GM13976 (cell line): Measurements from ENCODE around the gene ADAMTS19.

Source experiments
- DNase-seq: peaks from one replicate; pipeline ENCODE4 v3.0.0; 2012; ENCODE audit warnings: low spot score
- CTCF ChIP-seq: IDR thresholded peaks from 2 replicates; pipeline ENCODE4 v1.5.1; 2012; ENCODE audit warnings: borderline replicate concordance, mild to moderate bottlenecking; ENCODE audit not compliant: insufficient read depth; ENCODE audit errors: extremely low read depth, missing control alignments, control extremely low read depth
- in situ Hi-C: fragments of 300-500 bp; cut with MboI; formaldehyde crosslinking; loops from one replicate; pipeline ENCODE4 v1.12.0; 2022; ENCODE audit warnings: low sequenced_read_pairs, mixed read lengths, inconsistent platforms; ENCODE audit not compliant: unreplicated experiment

Gene ADAMTS19

GRCh38 chr5:129448654-129449053, 11.4 kb upstream of the ADAMTS19 start:
- no peak for DNase-seq

GRCh38 chr5:129454461-129454860, 5.6 kb upstream of the ADAMTS19 start:
- DNase-seq: no peak
- no peak for TF ChIP-seq CTCF
- in situ Hi-C loops: no loop called here

More at GRCh38 chr5:129448654-129449053, 11.4 kb upstream of the ADAMTS19 start:
- in situ Hi-C loops: no loop called here
- TF ChIP-seq CTCF: no peak

GRCh38 chr5:129459450-129459776, 685 bp upstream of the ADAMTS19 start:
- no peak for DNase-seq
- TF ChIP-seq CTCF: no peak
- in situ Hi-C loops: no loop called here

GRCh38 chr5:129460672-129460935, 506 bp downstream of the ADAMTS19 start:
- no peak for DNase-seq
- TF ChIP-seq CTCF: no peak
- in situ Hi-C loops: no loop called here

GRCh38 chr5:129460936-129461710, 1.0 kb downstream of the ADAMTS19 start:
- in situ Hi-C loops: no loop called here
- TF ChIP-seq CTCF: no peak
- DNase-seq: peak; percentile 48

- no peak for TF ChIP-seq CTCF
- in situ Hi-C loops: no loop called here
- peak; percentile 10 for DNase-seq
These were observed 1.7 kb downstream of the ADAMTS19 start for GRCh38 chr5:129461711-129462332.
